MM.1S (cell line): ENCODE measurements around the gene GJA4.

Experiments used
- DNase-seq: peaks from one replicate; pipeline ENCODE4 v3.0.0-alpha.2; 2015
- H2AFZ ChIP-seq: fragments of 300-600 bp; sonication (generic); 2 replicates; pipeline ENCODE4 v1.6.0; 2016; ENCODE audit warnings: antibody characterized with exemption, low read length
- H3F3A ChIP-seq: fragments of 300-600 bp; sonication (generic); 2 replicates; pipeline ENCODE4 v1.6.1; 2016; ENCODE audit warnings: mild to moderate bottlenecking, antibody characterized with exemption, low read length, moderate library complexity, mixed read lengths; ENCODE audit not compliant: insufficient read depth
- H3K27ac ChIP-seq: fragments of 300-600 bp; sonication (generic); 2 replicates; pipeline ENCODE4 v1.5.1; 2016; ENCODE audit warnings: mild to moderate bottlenecking, low read length
- H3K27me3 ChIP-seq: fragments of 300-600 bp; sonication (generic); replicated peaks from 2 replicates; pipeline ENCODE4 v1.6.0; 2016; ENCODE audit warnings: low read length; ENCODE audit not compliant: insufficient read depth
- H3K36me3 ChIP-seq: fragments of 300-600 bp; sonication (generic); replicated peaks from 2 replicates; pipeline ENCODE4 v1.6.1; 2016; ENCODE audit warnings: mild to moderate bottlenecking, low read length, mixed read lengths; ENCODE audit not compliant: insufficient read depth
- H3K4me1 ChIP-seq: fragments of 300-600 bp; sonication (generic); 2 replicates; pipeline ENCODE4 v1.6.1; 2016; ENCODE audit warnings: low read length, mixed read lengths
- H3K4me2 ChIP-seq: fragments of 300-600 bp; sonication (generic); 2 replicates; pipeline ENCODE4 v1.6.0; 2016; ENCODE audit warnings: low read depth, low read length
- H3K4me3 ChIP-seq: fragments of 300-600 bp; sonication (generic); 2 replicates; pipeline ENCODE4 v1.5.1; 2016; ENCODE audit warnings: low read length, mixed read lengths
- H3K79me2 ChIP-seq: fragments of 300-600 bp; sonication (generic); 2 replicates; pipeline ENCODE4 v1.6.1; 2016; ENCODE audit warnings: mixed run types, low read length, mixed read lengths
- H3K9ac ChIP-seq: fragments of 300-600 bp; sonication (generic); 2 replicates; pipeline ENCODE4 v1.6.1; 2016; ENCODE audit warnings: low read length, mixed read lengths
- H3K9me2 ChIP-seq: fragments of 300-600 bp; sonication (generic); replicated peaks from 2 replicates; pipeline ENCODE4 v1.6.1; 2016; ENCODE audit warnings: mild to moderate bottlenecking, low read length, mixed read lengths; ENCODE audit not compliant: insufficient read depth
- H3K9me3 ChIP-seq: fragments of 300-600 bp; sonication (generic); replicated peaks from 2 replicates; pipeline ENCODE4 v1.6.1; 2016; ENCODE audit warnings: mild to moderate bottlenecking, low read length, mixed read lengths; ENCODE audit not compliant: insufficient read depth
- H4K20me1 ChIP-seq: fragments of 300-600 bp; sonication (generic); 2 replicates; pipeline ENCODE4 v1.6.1; 2016; ENCODE audit warnings: mild to moderate bottlenecking, low read length, moderate library complexity, mixed read lengths; ENCODE audit not compliant: insufficient read depth
- CTCF ChIP-seq: fragments of 300-600 bp; sonication (generic); IDR thresholded peaks from 2 replicates; pipeline ENCODE4 v1.5.1; 2016; ENCODE audit warnings: antibody characterized with exemption, low read length, mixed read lengths
- EZH2 ChIP-seq: fragments of 300-600 bp; sonication (generic); optimal IDR thresholded peaks from 2 replicates; pipeline ENCODE3; 2017; ENCODE audit warnings: low read depth, mild to moderate bottlenecking, antibody characterized with exemption, low read length, mixed read lengths
- EZH2phosphoT487 ChIP-seq: fragments of 300-600 bp; sonication (generic); IDR thresholded peaks from 2 replicates; pipeline ENCODE4 v1.6.1; 2018; ENCODE audit warnings: antibody characterized with exemption, low read length

GJA4 gene

GRCh38 chr1:34842073-34842472 is 49.3 kb downstream of the GJA4 start:
- H3K4me1 ChIP-seq: no peaks in the 10 kb centered on the region
- DNase-seq: no peak
- no peaks in the 10 kb centered on the region for H3K27me3 ChIP-seq
- H2AFZ ChIP-seq: no peak overlapping the region
- no peaks in the 10 kb centered on the region for H4K20me1 ChIP-seq
- H3F3A ChIP-seq: no peaks in the 10 kb centered on the region
- no peaks in the 10 kb centered on the region for H3K79me2 ChIP-seq
- H3K4me3 ChIP-seq: no peak overlapping the region
- no peak overlapping the region for H3K9ac ChIP-seq
- H3K4me2 ChIP-seq: no peak overlapping the region
- no peak overlapping the region for H3K27ac ChIP-seq
- TF ChIP-seq EZH2 (no peak), EZH2phosphoT487 (no peak), CTCF (no peak)
- H3K36me3 ChIP-seq: no peaks in the 10 kb centered on the region
- H3K9me3 ChIP-seq: no peaks in the 10 kb centered on the region
- H3K9me2 ChIP-seq: no peaks in the 10 kb centered on the region

GRCh38 chr1:34842952-34843371 is 50.2 kb downstream of the GJA4 start:
- no peaks in the 10 kb centered on the region for H3K4me1 ChIP-seq
- H3K4me2 ChIP-seq: no peak overlapping the region
- H3K9me3 ChIP-seq: no peaks in the 10 kb centered on the region
- no peaks in the 10 kb centered on the region for H3K79me2 ChIP-seq
- no peak overlapping the region for H3K4me3 ChIP-seq
- no peaks in the 10 kb centered on the region for H3F3A ChIP-seq
- TF ChIP-seq EZH2 (no peak), EZH2phosphoT487 (no peak), CTCF (no peak)
- no peaks in the 10 kb centered on the region for H3K9me2 ChIP-seq
- H3K27ac ChIP-seq: no peak overlapping the region
- no peaks in the 10 kb centered on the region for H4K20me1 ChIP-seq
- no peaks in the 10 kb centered on the region for H3K36me3 ChIP-seq
- no peak overlapping the region for H2AFZ ChIP-seq
- H3K9ac ChIP-seq: no peak overlapping the region
- no peaks in the 10 kb centered on the region for H3K27me3 ChIP-seq
- no peak for DNase-seq

- no peak overlapping the region for H3K4me3 ChIP-seq
- no peak overlapping the region for H3K27ac ChIP-seq
- H2AFZ ChIP-seq: no peak overlapping the region
- H3K9me2 ChIP-seq: no peaks in the 10 kb centered on the region
- H3F3A ChIP-seq: no peaks in the 10 kb centered on the region
- no peak overlapping the region for H3K4me2 ChIP-seq
- no peaks in the 10 kb centered on the region for H3K27me3 ChIP-seq
- H3K9me3 ChIP-seq: no peaks in the 10 kb centered on the region
- no peaks in the 10 kb centered on the region for H3K79me2 ChIP-seq
- no peaks in the 10 kb centered on the region for H3K4me1 ChIP-seq
- no peak for DNase-seq
- no peaks in the 10 kb centered on the region for H4K20me1 ChIP-seq
- H3K9ac ChIP-seq: no peak overlapping the region
- no peaks in the 10 kb centered on the region for H3K36me3 ChIP-seq
- TF ChIP-seq CTCF (no peak), EZH2 (no peak), EZH2phosphoT487 (no peak)
These were observed 50.8 kb downstream of the GJA4 start for GRCh38 chr1:34843392-34844251.
